ENCODE results near the gene LRRC4C.

DNA sequence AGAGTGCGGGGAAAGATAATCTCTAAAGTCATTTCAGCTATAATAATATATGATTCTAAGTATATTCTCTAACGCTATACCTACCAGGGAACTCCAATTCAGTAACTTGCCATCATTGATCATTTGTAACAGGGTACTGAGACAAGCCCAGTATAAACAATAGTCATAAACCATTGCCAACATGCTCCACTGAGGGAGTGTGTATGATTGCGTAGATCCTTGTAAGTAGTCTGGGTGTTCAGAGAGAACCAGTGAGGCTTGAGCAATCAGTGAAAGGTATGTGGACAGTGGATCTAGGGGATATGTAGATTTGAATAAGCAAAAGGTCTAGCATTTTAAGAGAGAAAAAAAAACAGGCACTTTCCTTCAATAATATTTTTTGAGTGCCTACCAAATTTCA is 1326.0 kb downstream of the LRRC4C start:
- TF ChIP-seq, protein P1, sequence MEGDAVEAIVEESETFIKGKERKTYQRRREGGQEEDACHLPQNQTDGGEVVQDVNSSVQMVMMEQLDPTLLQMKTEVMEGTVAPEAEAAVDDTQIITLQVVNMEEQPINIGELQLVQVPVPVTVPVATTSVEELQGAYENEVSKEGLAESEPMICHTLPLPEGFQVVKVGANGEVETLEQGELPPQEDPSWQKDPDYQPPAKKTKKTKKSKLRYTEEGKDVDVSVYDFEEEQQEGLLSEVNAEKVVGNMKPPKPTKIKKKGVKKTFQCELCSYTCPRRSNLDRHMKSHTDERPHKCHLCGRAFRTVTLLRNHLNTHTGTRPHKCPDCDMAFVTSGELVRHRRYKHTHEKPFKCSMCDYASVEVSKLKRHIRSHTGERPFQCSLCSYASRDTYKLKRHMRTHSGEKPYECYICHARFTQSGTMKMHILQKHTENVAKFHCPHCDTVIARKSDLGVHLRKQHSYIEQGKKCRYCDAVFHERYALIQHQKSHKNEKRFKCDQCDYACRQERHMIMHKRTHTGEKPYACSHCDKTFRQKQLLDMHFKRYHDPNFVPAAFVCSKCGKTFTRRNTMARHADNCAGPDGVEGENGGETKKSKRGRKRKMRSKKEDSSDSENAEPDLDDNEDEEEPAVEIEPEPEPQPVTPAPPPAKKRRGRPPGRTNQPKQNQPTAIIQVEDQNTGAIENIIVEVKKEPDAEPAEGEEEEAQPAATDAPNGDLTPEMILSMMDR (IDR thresholded peaks at IDR 0.05; ENCODE audit: borderline replicate concordance, extremely low read depth, low read length, poor library complexity, severe bottlenecking): no peak
- no peak for TF ChIP-seq EZH2 (IDR thresholded peaks at IDR 0.05; ENCODE audit: borderline replicate concordance, low read depth, low read length, severe bottlenecking)
